ENCODE data around the gene ST7. TPM values are rescaled to one million over a fixed set of nuclear protein-coding genes. Genes with fewer than 3 reads are reported as not detected.
A peak's percentile ranks its signal among the peaks of the same experiment; 100 is the strongest.

Gene ST7
- total and polyA plus RNA-seq, 2 of the 13 experiments (the other 11 are each of a cell fraction or from before 2014, with no cell fraction given): 17.3 to 23.5 TPM

GRCh38 chr7:116953906-116954838 lies 871 bp downstream of the ST7 start (continued):
- TF ChIP-seq TGIF2 (CRISPR knock-in tag; IDR thresholded peaks at IDR 0.05) (no peak), ZNF264 (CRISPR knock-in tag; IDR thresholded peaks at IDR 0.05) (no peak), ATM (IDR thresholded peaks at IDR 0.05; ENCODE audit: borderline replicate concordance) (no peak), RAD51 (IDR thresholded peaks at IDR 0.05; ENCODE audit: borderline replicate concordance) (no peak), KLF15 (CRISPR knock-in tag; IDR thresholded peaks at IDR 0.05; ENCODE audit: borderline replicate concordance) (0 out of 2 replicates have a peak, but pooled peaks have one; percentile 27), ZNF558 (CRISPR knock-in tag; IDR thresholded peaks at IDR 0.05; ENCODE audit: borderline replicate concordance) (no peak), SOX13 (IDR thresholded peaks at IDR 0.05) (no peak), SOX13 (CRISPR knock-in tag; conservative IDR thresholded peaks at IDR 0.05 in 1 of 2, IDR thresholded peaks at IDR 0.05 in 1 of 2) (no peak), TOPORS (CRISPR knock-in tag; IDR thresholded peaks at IDR 0.05) (no peak), ZNF687 (CRISPR knock-in tag; IDR thresholded peaks at IDR 0.05) (peak; percentile 51), ELF4 (CRISPR knock-in tag; IDR thresholded peaks at IDR 0.05; ENCODE audit: borderline replicate concordance) (no peak), ZNF563 (CRISPR knock-in tag; IDR thresholded peaks at IDR 0.05) (peak; percentile 39; the same call in 1 of the 2 replicates), HBP1 (CRISPR knock-in tag; IDR thresholded peaks at IDR 0.05; ENCODE audit: low read depth) (no peak), RFXANK (CRISPR knock-in tag; IDR thresholded peaks at IDR 0.05) (no peak), ZNF703 (CRISPR knock-in tag; IDR thresholded peaks at IDR 0.05; ENCODE audit: borderline replicate concordance) (no peak), TMF1 (CRISPR knock-in tag; IDR thresholded peaks at IDR 0.05; ENCODE audit: low read depth) (no peak), ZSCAN25 (CRISPR knock-in tag; IDR thresholded peaks at IDR 0.05) (peak; percentile 69; the same call in 1 of the 2 replicates)
- TF ChIP-seq, protein P1, sequence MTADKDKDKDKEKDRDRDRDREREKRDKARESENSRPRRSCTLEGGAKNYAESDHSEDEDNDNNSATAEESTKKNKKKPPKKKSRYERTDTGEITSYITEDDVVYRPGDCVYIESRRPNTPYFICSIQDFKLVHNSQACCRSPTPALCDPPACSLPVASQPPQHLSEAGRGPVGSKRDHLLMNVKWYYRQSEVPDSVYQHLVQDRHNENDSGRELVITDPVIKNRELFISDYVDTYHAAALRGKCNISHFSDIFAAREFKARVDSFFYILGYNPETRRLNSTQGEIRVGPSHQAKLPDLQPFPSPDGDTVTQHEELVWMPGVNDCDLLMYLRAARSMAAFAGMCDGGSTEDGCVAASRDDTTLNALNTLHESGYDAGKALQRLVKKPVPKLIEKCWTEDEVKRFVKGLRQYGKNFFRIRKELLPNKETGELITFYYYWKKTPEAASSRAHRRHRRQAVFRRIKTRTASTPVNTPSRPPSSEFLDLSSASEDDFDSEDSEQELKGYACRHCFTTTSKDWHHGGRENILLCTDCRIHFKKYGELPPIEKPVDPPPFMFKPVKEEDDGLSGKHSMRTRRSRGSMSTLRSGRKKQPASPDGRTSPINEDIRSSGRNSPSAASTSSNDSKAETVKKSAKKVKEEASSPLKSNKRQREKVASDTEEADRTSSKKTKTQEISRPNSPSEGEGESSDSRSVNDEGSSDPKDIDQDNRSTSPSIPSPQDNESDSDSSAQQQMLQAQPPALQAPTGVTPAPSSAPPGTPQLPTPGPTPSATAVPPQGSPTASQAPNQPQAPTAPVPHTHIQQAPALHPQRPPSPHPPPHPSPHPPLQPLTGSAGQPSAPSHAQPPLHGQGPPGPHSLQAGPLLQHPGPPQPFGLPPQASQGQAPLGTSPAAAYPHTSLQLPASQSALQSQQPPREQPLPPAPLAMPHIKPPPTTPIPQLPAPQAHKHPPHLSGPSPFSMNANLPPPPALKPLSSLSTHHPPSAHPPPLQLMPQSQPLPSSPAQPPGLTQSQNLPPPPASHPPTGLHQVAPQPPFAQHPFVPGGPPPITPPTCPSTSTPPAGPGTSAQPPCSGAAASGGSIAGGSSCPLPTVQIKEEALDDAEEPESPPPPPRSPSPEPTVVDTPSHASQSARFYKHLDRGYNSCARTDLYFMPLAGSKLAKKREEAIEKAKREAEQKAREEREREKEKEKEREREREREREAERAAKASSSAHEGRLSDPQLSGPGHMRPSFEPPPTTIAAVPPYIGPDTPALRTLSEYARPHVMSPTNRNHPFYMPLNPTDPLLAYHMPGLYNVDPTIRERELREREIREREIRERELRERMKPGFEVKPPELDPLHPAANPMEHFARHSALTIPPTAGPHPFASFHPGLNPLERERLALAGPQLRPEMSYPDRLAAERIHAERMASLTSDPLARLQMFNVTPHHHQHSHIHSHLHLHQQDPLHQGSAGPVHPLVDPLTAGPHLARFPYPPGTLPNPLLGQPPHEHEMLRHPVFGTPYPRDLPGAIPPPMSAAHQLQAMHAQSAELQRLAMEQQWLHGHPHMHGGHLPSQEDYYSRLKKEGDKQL (CRISPR knock-in tag; IDR thresholded peaks at IDR 0.05; ENCODE audit: low read depth): no peak
